ENCODE measurements around the gene VGLL3.

DNA sequence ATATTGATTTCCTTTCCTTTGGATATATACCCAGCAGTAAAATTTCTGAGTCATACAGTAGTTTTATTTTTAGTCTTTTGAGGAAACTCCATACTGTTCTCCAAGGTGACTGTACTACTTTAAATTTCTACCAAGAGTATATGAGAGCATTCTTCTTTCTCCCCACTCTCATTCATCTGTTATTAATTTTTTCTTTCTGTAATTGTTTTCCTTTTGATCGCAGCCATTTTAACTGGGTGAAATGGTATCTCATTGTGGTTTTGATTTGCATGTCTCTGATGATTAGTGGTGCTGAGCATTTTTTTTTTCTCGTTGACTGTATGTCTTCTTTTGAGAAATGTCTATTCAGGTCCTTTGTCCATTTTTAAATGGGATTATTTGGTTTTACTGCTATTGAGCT lies 18.3 kb upstream of the VGLL3 start:
- TF ChIP-seq GLIS3 (CRISPR knock-in tag; IDR thresholded peaks at IDR 0.05) (no peak), RARB (CRISPR knock-in tag; IDR thresholded peaks at IDR 0.05) (no peak), ZFP30 (CRISPR knock-in tag; IDR thresholded peaks at IDR 0.05) (no peak), ARNTL (CRISPR knock-in tag; IDR thresholded peaks at IDR 0.05; ENCODE audit: borderline replicate concordance, low read depth) (no peak), ISL1 (CRISPR knock-in tag; IDR thresholded peaks at IDR 0.05) (no peak)
- TF ChIP-seq, protein P1, sequence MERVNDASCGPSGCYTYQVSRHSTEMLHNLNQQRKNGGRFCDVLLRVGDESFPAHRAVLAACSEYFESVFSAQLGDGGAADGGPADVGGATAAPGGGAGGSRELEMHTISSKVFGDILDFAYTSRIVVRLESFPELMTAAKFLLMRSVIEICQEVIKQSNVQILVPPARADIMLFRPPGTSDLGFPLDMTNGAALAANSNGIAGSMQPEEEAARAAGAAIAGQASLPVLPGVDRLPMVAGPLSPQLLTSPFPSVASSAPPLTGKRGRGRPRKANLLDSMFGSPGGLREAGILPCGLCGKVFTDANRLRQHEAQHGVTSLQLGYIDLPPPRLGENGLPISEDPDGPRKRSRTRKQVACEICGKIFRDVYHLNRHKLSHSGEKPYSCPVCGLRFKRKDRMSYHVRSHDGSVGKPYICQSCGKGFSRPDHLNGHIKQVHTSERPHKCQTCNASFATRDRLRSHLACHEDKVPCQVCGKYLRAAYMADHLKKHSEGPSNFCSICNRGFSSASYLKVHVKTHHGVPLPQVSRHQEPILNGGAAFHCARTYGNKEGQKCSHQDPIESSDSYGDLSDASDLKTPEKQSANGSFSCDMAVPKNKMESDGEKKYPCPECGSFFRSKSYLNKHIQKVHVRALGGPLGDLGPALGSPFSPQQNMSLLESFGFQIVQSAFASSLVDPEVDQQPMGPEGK (CRISPR knock-in tag; IDR thresholded peaks at IDR 0.05; ENCODE audit: borderline replicate concordance): no peak
- TF ChIP-seq, protein P2, sequence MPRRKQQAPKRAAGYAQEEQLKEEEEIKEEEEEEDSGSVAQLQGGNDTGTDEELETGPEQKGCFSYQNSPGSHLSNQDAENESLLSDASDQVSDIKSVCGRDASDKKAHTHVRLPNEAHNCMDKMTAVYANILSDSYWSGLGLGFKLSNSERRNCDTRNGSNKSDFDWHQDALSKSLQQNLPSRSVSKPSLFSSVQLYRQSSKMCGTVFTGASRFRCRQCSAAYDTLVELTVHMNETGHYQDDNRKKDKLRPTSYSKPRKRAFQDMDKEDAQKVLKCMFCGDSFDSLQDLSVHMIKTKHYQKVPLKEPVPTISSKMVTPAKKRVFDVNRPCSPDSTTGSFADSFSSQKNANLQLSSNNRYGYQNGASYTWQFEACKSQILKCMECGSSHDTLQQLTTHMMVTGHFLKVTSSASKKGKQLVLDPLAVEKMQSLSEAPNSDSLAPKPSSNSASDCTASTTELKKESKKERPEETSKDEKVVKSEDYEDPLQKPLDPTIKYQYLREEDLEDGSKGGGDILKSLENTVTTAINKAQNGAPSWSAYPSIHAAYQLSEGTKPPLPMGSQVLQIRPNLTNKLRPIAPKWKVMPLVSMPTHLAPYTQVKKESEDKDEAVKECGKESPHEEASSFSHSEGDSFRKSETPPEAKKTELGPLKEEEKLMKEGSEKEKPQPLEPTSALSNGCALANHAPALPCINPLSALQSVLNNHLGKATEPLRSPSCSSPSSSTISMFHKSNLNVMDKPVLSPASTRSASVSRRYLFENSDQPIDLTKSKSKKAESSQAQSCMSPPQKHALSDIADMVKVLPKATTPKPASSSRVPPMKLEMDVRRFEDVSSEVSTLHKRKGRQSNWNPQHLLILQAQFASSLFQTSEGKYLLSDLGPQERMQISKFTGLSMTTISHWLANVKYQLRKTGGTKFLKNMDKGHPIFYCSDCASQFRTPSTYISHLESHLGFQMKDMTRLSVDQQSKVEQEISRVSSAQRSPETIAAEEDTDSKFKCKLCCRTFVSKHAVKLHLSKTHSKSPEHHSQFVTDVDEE (CRISPR knock-in tag; IDR thresholded peaks at IDR 0.05): no peak
- TF ChIP-seq, protein P3, sequence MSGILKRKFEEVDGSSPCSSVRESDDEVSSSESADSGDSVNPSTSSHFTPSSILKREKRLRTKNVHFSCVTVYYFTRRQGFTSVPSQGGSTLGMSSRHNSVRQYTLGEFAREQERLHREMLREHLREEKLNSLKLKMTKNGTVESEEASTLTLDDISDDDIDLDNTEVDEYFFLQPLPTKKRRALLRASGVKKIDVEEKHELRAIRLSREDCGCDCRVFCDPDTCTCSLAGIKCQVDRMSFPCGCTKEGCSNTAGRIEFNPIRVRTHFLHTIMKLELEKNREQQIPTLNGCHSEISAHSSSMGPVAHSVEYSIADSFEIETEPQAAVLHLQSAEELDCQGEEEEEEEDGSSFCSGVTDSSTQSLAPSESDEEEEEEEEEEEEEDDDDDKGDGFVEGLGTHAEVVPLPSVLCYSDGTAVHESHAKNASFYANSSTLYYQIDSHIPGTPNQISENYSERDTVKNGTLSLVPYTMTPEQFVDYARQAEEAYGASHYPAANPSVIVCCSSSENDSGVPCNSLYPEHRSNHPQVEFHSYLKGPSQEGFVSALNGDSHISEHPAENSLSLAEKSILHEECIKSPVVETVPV (CRISPR knock-in tag; IDR thresholded peaks at IDR 0.05): no peak
